Spleen (tissue), 11 donors: ENCODE data around the gene CCNY. TPM values are rescaled to one million over a fixed set of nuclear protein-coding genes. Genes with fewer than 3 reads are reported as not detected.
A peak's percentile ranks its signal among the peaks of the same experiment; 100 is the strongest.

Experiments
- DNase-seq: peaks from one replicate; pipeline ENCODE4 v3.0.0-alpha.2; 2020
- H3K27ac ChIP-seq, 8 donors: fragments of 200-600 bp; sonication (generic) in 7 of 8; 1 replicate in 4 of 8; 2 replicates in 4 of 8; pipeline versions ENCODE4 v1.5.0 to v1.8.0; 2016 to 2021; ENCODE audit warnings: inconsistent platforms in 4 of 8, mild to moderate bottlenecking in 4 of 8, moderate library complexity in 1 of 8
- H3K27me3 ChIP-seq, 7 donors: fragments of 200-600 bp; sonication (generic) in 6 of 7; replicated peaks in 1 of 7; 1 replicate in 4 of 7; 2 replicates in 3 of 7; pipeline versions ENCODE4 v1.5.0 to v1.8.0; 2016 to 2021; ENCODE audit warnings: inconsistent platforms in 3 of 7, mild to moderate bottlenecking in 1 of 7
- H3K36me3 ChIP-seq, 6 donors: fragments of 200-600 bp; sonication (generic) in 5 of 6; 1 replicate in 4 of 6; 2 replicates in 2 of 6; pipeline versions ENCODE4 v1.5.0 to v1.8.0; 2016 to 2021; ENCODE audit warnings: inconsistent platforms in 2 of 6
- H3K4me1 ChIP-seq, 6 donors: fragments of 200-600 bp; sonication (generic) in 5 of 6; 1 replicate in 3 of 6; 2 replicates in 3 of 6; pipeline versions ENCODE4 v1.5.0 to v1.8.0; 2016 to 2021; ENCODE audit warnings: inconsistent platforms in 3 of 6
- H3K4me3 ChIP-seq, 8 donors: fragments of 200-600 bp; sonication (generic) in 7 of 8; 1 replicate in 4 of 8; 2 replicates in 4 of 8; pipeline versions ENCODE4 v1.5.0 to v1.8.0; 2016 to 2021; ENCODE audit warnings: inconsistent platforms in 4 of 8, mild to moderate bottlenecking in 4 of 8, moderate library complexity in 2 of 8
- H3K9me3 ChIP-seq, 8 donors: fragments of 200-600 bp; sonication (generic) in 7 of 8; 1 replicate in 4 of 8; 2 replicates in 4 of 8; pipeline versions ENCODE4 v1.5.0 to v1.8.0; 2016 to 2021; ENCODE audit warnings: inconsistent platforms in 4 of 8
- POLR2A ChIP-seq, 3 donors: fragments of 450-650 bp; IDR thresholded peaks; one replicate each; pipeline ENCODE4 v1.5.1; 2017; ENCODE audit warnings: antibody characterized with exemption in 3 of 3, mild to moderate bottlenecking in 1 of 3
- POLR2AphosphoS5 ChIP-seq, 3 donors: sonication (generic); formaldehyde crosslinking; IDR thresholded peaks; one replicate each; pipeline ENCODE4 v1.5.1; 2017; ENCODE audit warnings: antibody characterized with exemption in 3 of 3
- WGBS, 5 donors: extraction: QIAGEN DNeasy Blood & Tissue Kit in 3 of 5; methylation state at CpG; one replicate each; pipeline versions ENCODE4 v1.1.5 to v1.1.7; 2013 to 2018; 5-methylcytosine and 5-hydroxymethylcytosine counted together
- intact Hi-C: fragments of 100-400 bp; cut with DNase I; formaldehyde crosslinking; loops from one replicate; pipeline ENCODE4 v1.15.0; 2023; ENCODE audit warnings: low total_unique reads
- polyA plus RNA-seq, 3 donors: library from polyadenylated mRNA; stranded (reverse); fragments of 200-250 nt; gene quantifications; one replicate each; pipeline ENCODE4 v1.2.1, GENCODE V29; 2013
- total RNA-seq, 7 donors: library from RNA; depleted of rRNA in 3 of 7; stranded (reverse); fragments of >200 nt in 3 of 7; fragmentation: NEBNext Ultra II Directional in 4 of 7; extraction: Animal tissue kit (Norgen Biotek cat#: 25700) in 4 of 7; gene quantifications; one replicate each; pipeline versions ENCODE4 v1.1.0 to v1.2.1, GENCODE V29; 2016 to 2021
- TF ChIP-seq, protein P1 (sequence below), 11 experiments: fragments of 200-600 bp in 7 of 11; fragments of 450-650 bp in 4 of 11; sonication (generic) in 4 of 11; IDR thresholded peaks in 8 of 11; conservative IDR thresholded peaks in 3 of 11; 1 replicate in 7 of 11; 2 replicates in 4 of 11; pipeline versions ENCODE4 v1.4.0 to v1.8.0; 2016 to 2021; ENCODE audit warnings: antibody characterized with exemption in 11 of 11, inconsistent platforms in 4 of 11, mild to moderate bottlenecking in 1 of 11
- donor health status: healthy with polysubstance abuse.
- donor health status: DM: no; HTN: no; CAD: no; lungs with moderate emphysema.
- donor health status: DM: no; HTN: no; CAD: no.
- donor health status: Bipolar disorder and iron deficiency.
- donor health status: healthy.
- donor health status: DM: no; HTN: no; CAD: no.
- donor health status: DM: yes; HTN: yes; CAD: no.

CCNY gene
- total and polyA plus RNA-seq, 10 donors: 21.1 to 83.1 (median 52.1) TPM

DNA sequence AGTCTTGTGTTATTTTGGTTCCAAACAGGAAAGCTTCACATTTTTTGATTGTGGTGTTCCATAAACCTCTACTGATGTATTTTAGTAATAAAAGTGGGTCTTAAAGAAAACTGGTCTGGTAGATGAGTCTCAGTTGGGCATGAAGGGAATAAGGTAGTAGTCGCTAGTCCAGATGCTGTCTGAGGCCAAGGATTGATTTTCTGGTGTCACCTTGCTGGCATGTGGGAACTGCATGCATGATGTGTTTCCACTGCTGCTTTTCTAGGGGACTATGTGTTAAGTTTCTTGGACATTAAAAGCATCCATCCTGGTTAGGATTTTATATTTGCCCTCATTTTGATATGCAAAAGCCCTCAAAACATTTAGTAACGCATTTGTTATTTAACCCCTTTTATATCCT lies 145.1 kb downstream of the CCNY start:
- Histone ChIP-seq H3K4me3 (no peak overlapping the region), H3K9me3 (no peaks in the 10 kb centered on the region), H3K36me3 (peaks cover 0 to 23% (median 0%) of the 10 kb centered on the region in 6 donors), H3K27me3 (no peaks in the 10 kb centered on the region), H3K4me1 (peaks cover 0 to 21% (median 6%) of the 10 kb centered on the region in 6 donors), H3K27ac (no peak overlapping the region)
- TF ChIP-seq POLR2AphosphoS5 (IDR thresholded peaks at IDR 0.05) (no peak), POLR2A (IDR thresholded peaks at IDR 0.05) (no peak)
- TF ChIP-seq, protein P1, sequence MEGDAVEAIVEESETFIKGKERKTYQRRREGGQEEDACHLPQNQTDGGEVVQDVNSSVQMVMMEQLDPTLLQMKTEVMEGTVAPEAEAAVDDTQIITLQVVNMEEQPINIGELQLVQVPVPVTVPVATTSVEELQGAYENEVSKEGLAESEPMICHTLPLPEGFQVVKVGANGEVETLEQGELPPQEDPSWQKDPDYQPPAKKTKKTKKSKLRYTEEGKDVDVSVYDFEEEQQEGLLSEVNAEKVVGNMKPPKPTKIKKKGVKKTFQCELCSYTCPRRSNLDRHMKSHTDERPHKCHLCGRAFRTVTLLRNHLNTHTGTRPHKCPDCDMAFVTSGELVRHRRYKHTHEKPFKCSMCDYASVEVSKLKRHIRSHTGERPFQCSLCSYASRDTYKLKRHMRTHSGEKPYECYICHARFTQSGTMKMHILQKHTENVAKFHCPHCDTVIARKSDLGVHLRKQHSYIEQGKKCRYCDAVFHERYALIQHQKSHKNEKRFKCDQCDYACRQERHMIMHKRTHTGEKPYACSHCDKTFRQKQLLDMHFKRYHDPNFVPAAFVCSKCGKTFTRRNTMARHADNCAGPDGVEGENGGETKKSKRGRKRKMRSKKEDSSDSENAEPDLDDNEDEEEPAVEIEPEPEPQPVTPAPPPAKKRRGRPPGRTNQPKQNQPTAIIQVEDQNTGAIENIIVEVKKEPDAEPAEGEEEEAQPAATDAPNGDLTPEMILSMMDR (IDR thresholded peaks at IDR 0.05 in 8 of 11, conservative IDR thresholded peaks at IDR 0.05 in 3 of 11): no peak
- intact Hi-C loops: no loop called here
- WGBS, 5 donors: 93 to 95% (median 94%) methylated on average over 2 of the region's 2 CpGs
- DNase-seq: no peak

DNA sequence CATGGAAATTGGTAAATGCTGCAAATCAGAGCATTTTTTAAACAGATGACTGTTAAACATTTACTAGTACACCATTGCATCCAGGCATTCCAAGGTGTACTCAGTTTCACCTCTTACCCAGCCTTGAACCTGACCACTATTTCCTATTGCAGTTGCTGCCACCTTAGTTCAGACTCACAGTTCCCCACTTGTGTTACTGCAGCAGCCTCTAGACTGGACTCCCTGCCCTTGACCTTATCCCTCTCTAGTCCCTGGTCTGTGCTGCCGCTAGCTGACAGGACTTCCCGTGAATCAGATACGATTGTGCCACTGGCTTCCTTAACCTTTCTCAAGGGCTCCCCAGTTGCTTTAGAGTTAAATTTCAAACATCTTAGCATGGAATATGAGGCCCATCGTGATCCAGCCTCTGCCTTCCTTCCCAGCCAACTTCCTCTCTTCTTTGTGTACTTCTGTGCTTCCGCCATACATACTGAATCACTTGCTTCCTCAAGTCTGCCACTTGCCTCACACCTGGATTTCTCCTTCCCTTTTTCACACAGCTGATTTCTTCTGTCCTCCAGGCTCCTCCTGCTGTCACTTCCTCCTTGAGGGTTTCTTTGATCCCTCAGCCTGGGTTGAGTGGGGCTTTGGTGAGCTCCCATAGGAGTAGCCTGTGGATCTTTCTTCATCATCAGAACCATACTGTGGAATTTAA lies 150.1 kb downstream of the CCNY start:
- DNase-seq: no peak
- Histone ChIP-seq H3K27ac (peak overlapping the region in 7 of 8 donors; percentile 25 to 87 (median 58)), H3K36me3 (peaks cover 0 to 48% (median 0%) of the 10 kb centered on the region in 6 donors), H3K9me3 (no peaks in the 10 kb centered on the region), H3K4me1 (peaks cover 0 to 36% (median 19%) of the 10 kb centered on the region in 6 donors), H3K27me3 (no peaks in the 10 kb centered on the region), H3K4me3 (peak overlapping the region in 1 of 8 donors; percentile 12)
- intact Hi-C loops: no loop called here
- no peak for TF ChIP-seq POLR2A (IDR thresholded peaks at IDR 0.05)
- TF ChIP-seq POLR2AphosphoS5 (IDR thresholded peaks at IDR 0.05): peak in 1 of 3 donors; percentile 59
- TF ChIP-seq, protein P1 (IDR thresholded peaks at IDR 0.05 in 8 of 11, conservative IDR thresholded peaks at IDR 0.05 in 3 of 11): no peak
- 44 to 61% (median 52%) methylated on average over 5 of the region's 5 CpGs for WGBS, 5 donors

DNA sequence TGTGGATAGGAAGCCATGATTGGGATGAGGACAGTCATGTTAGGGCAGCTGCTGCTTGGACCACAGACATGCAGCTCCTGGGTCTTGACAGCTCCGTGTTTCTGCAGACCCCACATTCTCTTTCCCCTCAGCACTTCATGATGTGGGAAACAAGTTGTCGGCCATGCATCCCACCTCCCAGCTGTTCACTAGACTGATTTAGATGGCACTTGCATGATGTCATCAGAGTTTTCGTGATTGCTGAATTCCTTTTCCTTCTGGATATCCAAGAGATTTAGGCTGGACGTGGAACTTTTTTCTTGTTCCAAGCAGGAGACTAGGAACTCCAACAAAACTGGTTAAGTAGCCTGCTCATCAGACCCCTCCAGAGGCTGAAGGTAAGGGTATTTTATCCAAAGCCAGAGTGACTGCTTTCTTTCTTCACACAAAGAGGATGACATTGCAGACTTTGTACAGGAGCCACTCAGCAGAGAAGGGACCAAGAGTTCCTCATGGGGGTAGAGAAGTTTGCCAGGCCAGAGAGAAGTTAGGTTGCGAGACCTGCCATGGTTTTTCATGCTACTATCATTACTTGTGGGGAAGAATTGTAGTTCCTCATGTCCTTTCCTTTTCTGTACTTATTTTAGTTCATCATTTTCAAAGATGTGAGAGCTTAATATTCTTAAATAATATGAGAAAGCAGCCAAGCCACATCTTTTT lies 151.2 kb downstream of the CCNY start:
- Histone ChIP-seq H3K4me3 (peak overlapping the region in 1 of 8 donors; percentile 12), H3K4me1 (peaks cover 0 to 38% (median 19%) of the 10 kb centered on the region in 6 donors), H3K36me3 (peaks cover 0 to 48% (median 0%) of the 10 kb centered on the region in 6 donors), H3K27ac (peak overlapping the region in 6 of 8 donors; percentile 5 to 87 (median 64)), H3K9me3 (no peaks in the 10 kb centered on the region), H3K27me3 (no peaks in the 10 kb centered on the region)
- TF ChIP-seq POLR2A (IDR thresholded peaks at IDR 0.05) (no peak), POLR2AphosphoS5 (IDR thresholded peaks at IDR 0.05) (peak in 1 of 3 donors; percentile 17)
- TF ChIP-seq, protein P1 (IDR thresholded peaks at IDR 0.05 in 8 of 11, conservative IDR thresholded peaks at IDR 0.05 in 3 of 11): no peak
- WGBS, 5 donors: 86 to 94% (median 88%) methylated on average over 5 of the region's 5 CpGs
- intact Hi-C loops: no loop called here
- DNase-seq: no peak

- Histone ChIP-seq H3K27me3 (no peaks in the 10 kb centered on the region), H3K36me3 (peaks cover 0 to 48% (median 0%) of the 10 kb centered on the region in 6 donors), H3K4me1 (peaks cover 0 to 45% (median 21%) of the 10 kb centered on the region in 6 donors), H3K4me3 (no peak overlapping the region), H3K9me3 (no peaks in the 10 kb centered on the region), H3K27ac (peak overlapping the region in 4 of 8 donors; percentile 58 to 87 (median 73))
- DNase-seq: no peak
- TF ChIP-seq, protein P1 (IDR thresholded peaks at IDR 0.05 in 8 of 11, conservative IDR thresholded peaks at IDR 0.05 in 3 of 11): no peak
- TF ChIP-seq POLR2AphosphoS5 (IDR thresholded peaks at IDR 0.05) (no peak), POLR2A (IDR thresholded peaks at IDR 0.05) (no peak)
- 90 to 98% (median 93%) methylated on average over 9 of the region's 9 CpGs for WGBS, 5 donors
- intact Hi-C loops: no loop called here
Observed at GRCh38 chr10:35488228-35488627, 151.9 kb downstream of the CCNY start.
